Gastroesophageal sphincter (tissue), 3 donors: ENCODE results near the gene BYSL.

Experiments
- CTCF ChIP-seq, 4 experiments: fragments of 200-600 bp in 2 of 4; fragments of 450-650 bp in 2 of 4; sonication (generic) in 1 of 4; IDR thresholded peaks; one replicate each; pipeline ENCODE4 v1.5.1; 2017 to 2019; ENCODE audit warnings: antibody characterized with exemption in 4 of 4, mild to moderate bottlenecking in 2 of 4, moderate library complexity in 2 of 4
- EP300 ChIP-seq: sonication (generic); formaldehyde crosslinking; IDR thresholded peaks from one replicate; pipeline ENCODE4 v1.6.1; 2017; ENCODE audit warnings: antibody characterized with exemption, mild to moderate bottlenecking

GRCh38 chr6:41958022-41958856 is 36.9 kb downstream of the BYSL start:
- no peak for TF ChIP-seq CTCF (IDR thresholded peaks at IDR 0.05)
- no peak for TF ChIP-seq EP300
